DMS 273 (cell line): ENCODE data around the gene LASP1NB.
"Not testable (repeated sequence)": the region's sequence is repeated elsewhere in the genome, so short reads cannot be mapped to it uniquely, and the experiment has no call there.

ENCODE experiments used
- DNase-seq: peaks from one replicate; lab custom pipeline; 2025; ENCODE audit not compliant: unreplicated experiment; lab: John Stamatoyannopoulos, UW

LASP1NB gene

DNA sequence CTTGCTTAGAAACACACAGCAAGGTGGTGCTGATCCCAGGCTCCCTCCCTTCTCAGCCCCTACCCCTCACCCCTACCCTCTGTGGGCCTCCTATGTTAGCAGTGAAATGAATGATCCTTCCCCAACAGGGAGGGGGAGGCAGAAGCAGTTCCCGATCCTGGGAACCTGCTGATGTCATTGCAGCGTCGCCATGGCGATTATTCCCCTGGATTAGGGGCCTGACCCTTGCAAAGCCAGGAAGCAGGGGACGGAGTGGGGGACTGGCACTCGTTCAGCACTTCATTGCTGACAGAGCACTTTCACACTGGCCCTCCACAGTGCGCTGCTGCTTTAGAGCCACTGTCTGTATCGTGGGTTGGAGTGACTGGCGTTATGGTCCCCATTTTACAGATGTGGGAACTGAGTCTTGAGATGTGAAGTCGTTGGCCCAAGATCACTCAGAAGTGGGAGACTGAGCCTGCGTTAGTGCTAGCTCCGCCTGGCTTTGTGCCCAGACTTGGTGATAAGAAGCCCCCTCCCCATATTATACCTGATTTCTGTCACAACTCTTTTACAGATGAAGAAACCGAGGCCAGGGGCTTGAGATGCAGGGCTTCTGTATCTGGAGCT is 29.0 kb upstream of the LASP1NB start:
- no peak for DNase-seq

- DNase-seq: peak; percentile 59
Observed at GRCh38 chr17:38897176-38897575, 28.2 kb upstream of the LASP1NB start.

DNA sequence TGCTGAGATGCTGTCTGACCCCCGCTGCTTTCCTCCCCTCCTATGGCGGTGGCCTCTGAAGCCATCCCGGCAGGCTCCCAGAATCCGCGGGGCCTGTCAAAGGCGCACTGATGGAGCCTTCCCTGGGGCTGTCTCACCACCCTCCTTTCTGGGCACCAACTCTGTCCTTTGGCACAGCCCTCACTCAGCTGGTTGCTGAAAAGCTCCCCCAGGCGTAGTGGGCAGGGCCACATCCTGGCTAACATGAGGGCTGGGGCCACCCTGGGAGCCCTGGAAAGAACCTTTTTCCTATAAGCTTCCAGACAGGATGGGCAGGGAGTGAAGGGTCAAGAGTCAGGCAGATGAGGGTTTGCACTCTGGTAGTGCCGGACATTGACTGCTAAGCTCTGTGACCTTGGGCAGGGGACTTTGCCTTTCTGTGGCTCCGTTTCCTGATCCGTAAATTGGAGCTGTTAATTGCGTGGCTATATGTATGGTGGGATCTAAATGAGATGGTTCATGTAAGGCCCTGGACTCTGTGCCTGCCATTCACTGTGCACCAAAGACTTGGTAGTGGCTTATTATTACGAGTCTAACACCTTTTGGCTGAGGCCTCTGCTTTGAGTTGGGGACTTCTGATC is 27.6 kb upstream of the LASP1NB start:
- DNase-seq: no peak

DNA sequence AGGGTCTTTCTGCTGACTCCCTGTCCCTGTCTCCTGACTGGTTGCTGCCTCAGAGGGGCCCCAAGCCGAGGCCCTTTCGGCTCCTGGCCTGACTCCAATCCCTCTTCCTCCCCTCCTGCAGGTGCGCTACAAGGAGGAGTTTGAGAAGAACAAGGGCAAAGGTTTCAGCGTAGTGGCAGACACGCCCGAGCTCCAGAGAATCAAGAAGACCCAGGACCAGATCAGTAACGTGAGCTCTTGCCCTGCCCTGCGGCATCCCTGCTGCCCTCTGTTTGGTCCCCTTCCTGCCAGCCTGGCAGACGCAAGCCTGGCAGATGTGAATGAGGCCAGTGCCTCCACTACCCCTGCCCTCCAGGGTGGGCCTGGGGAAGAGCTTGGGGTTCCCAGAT is 27.1 kb upstream of the LASP1NB start:
- DNase-seq: no peak

DNA sequence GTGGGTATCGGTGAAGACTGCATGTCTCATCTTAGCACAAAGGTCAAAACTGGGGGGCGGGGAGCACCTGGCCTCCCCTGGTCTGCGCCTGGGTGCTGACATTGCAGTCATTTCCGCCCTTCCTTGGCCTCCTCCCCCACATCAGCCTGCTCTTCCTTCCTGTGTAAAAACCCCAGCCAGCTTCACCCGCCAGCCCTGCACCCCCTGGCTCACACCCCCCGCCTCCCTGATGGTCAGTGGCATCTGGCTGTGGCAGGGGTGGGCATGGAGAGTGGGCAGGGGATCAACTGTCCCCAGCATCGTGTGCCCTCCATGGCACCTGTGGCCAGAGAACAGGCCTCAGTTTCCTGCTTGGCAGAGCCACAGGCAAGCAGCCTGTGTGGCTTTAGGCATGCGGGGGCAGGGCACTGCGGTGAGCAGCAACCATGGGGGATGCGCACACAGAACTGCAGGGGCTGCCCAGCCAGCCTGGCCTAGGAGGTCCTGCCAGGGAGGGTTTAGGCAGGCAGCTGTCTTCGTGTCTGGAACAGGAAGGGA is 26.5 kb upstream of the LASP1NB start:
- no peak for DNase-seq

- DNase-seq: no peak
Observed at GRCh38 chr17:38899421-38899820, 26.0 kb upstream of the LASP1NB start.

- DNase-seq: peak; percentile 40
Observed at GRCh38 chr17:38900978-38901656, 24.3 kb upstream of the LASP1NB start.

- DNase-seq: no peak
Observed at GRCh38 chr17:38903404-38903803, 22.0 kb upstream of the LASP1NB start.

DNA sequence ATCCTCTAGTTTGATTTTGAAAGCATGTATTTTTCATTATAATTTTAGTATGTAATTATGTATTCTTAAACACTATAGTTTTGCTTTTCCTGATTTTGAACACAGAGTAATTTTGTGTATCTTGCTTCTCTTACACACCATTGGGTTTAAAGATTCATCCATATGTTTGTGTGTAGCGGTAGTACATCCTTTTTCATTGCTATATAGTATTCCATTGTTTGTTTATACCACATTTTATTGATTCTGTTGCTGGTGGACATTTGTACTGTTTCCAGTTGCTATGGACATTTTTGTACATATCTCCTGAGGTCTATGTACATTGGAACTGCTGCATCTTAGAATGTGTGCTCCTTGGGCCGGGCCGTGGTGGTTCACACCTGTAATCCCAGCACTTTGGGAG is 20.5 kb upstream of the LASP1NB start:
- no peak for DNase-seq

DNA sequence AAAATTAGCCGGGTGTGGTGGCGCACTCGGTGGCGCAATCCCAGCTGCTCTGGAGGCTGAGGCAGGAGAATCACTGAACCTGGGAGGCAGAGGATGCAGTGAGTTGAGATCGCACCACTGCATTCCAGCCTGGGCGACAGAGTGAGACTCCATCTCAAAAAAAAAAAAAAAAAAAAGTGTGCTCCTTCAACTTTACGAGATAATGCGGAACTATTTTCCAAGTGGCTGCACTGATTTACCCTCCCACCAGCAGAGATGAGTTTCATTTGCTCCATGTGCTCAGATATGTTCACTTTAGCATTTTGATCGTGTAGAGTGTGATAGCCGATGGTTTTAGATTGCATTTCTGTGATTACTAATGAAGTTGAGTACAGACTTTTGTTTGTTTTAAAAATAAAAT is 20.0 kb upstream of the LASP1NB start:
- DNase-seq: no peak

- no peak for DNase-seq
Observed at GRCh38 chr17:38906460-38907228, 18.8 kb upstream of the LASP1NB start.

DNA sequence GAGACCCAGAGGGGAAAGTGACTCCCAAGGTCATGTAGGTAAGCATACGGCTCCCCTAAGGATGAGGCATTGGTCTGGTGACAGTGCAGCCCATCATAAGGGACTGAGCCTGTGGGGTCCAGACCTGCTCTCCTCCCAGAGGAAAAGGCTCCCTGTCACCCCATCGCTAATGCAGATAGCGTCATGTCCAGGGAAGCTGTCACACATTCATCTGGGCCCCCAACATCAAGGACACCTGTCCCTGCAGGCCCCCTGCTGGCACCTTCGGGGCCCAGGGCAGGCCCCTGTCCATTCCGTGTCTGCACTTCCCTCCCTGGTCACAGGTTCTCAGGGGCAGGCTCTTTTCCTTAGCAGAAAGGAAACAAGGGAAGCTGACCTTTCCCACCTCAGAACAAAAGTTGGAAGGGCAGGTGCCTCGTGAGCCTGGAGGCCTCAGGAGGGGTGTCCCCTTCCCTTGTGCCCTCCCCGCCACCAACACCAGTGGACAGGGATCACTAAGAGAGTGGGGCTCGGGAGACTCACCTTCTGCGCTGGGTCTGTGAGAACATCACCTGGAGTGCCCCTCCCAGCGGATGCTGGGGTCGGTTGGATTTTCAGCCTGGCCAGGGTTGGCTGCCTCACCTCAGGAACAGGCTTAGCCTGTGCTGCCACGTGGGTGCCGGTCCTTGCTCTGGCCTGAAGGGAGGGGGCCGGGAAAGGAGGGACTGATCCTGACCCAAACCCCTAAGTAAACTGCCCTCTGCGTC is 17.3 kb upstream of the LASP1NB start:
- DNase-seq: no peak

GRCh38 chr17:38908676-38909181 is 16.7 kb upstream of the LASP1NB start:
- DNase-seq: no peak

DNA sequence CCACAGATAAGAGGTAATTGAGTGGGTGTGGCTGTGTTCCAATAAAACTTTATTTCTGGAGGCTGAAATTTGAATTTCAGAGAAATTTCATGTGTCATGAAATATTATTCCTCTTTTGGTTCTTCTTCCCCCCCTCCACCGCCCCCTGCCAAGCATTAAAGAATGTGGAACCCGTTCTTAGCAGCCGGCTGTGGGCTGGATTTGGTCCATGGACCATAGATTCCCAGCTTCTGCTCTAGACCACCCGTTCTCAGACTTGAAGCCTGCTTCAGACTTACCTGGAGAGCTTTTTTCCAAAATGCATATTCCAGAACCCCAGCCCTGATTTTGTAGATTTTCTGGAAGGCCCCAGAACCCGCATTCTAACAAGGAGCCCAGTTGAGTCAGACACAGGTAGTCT is 15.1 kb upstream of the LASP1NB start:
- no peak for DNase-seq

DNA sequence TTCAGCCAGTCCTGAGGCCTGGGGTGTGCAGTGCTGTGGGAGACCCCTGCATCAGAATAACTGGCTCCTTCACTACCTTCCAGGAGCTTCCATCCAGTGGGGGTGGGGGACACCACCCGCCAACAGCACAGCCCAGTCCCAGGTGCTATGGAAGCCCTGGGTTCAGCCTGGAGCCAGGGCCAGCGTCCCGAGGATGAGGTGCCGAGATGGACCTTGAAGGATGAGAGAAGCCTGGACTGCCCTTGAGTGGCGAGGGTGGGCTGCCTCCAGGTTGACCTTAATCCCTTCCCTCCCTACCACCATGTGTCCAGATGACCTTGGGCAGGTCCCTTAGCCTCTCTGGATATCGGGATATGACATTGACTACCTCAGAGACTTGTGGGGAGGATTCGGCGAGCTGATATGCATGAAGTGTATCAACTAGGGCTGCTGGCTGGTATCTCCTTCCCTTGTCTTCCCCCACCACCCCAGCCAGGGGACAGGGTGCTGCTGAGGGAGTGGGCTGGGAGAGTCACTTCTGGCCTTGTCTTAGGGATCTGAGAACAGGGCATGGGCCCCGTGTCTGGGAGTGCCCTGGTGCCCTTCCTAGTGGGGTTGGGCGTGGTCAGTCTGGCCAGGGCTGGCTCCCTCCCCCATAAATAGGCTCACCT is 14.2 kb upstream of the LASP1NB start:
- no peak for DNase-seq

GRCh38 chr17:38911731-38912081 is 13.7 kb upstream of the LASP1NB start:
- DNase-seq: not testable (repeated sequence)

DNA sequence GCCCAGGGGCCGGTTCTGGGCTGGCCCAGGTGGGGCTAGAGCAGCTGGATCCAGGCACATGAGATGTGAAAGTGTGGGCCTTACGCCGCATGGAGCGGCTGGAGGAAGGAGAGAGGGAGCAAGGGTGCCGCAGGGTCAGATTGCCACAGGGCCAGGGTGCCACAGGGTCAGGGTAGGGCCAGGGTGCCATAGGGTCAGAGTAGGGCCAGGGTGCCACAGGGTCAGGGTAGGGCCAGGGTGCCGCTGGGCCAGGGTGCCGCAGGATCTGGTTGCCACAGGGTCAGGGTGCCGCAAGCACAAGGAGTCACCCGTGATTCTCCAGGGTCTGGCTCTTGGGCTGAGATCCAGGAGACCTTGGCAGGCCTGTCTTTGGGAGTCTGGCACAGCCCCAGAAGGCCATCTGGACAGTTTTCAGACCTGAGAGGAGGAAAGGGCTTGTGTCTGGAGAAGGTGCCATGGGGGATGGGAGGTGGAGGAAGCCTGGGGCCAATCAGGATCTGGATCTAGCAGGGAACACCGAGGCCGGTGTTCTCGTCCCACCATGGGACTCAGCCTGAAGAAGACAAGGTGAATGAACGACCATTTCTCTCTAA is 13.1 kb upstream of the LASP1NB start:
- peak; percentile 89 for DNase-seq

DNA sequence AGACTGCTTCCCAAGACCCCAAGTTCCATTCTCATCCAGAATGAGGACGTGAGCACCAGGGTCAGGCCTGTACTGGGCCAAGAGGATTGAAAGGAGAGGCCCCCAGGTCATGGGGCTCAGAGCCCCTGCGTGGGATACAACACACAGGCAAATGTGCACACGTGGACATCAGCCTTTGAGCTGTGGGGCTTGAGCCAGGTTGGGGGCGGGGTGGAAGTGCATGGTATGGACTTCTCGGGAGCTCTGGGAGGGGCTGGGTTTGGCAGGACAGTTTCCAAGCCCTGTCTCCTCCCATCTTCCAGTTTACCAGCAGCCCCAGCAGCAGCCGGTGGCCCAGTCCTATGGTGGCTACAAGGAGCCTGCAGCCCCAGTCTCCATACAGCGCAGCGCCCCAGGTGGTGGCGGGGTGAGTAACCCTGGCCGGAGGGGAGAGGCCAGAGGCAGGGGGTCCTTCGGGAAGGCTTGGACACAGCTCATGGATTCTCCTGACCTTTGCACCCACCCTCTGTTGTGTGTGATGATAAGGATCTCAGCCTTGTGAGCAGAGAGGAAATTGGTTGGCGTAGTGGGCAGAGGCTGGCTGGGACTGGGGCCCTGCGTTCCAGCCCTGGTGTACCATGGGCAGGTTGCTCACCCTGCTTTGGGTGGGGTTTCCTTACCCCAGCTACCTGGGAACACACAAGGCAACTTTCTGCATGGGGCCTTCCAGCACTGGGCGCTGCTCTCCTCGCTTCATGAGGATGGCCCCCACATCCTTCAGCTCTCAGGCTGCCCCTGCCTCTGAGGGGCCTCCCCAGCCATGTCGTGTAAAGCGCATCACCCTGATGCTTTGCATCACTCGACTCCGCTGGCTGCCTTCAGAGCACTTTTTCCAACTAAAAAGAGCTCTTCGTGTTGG is 10.4 kb upstream of the LASP1NB start:
- DNase-seq: no peak

DNA sequence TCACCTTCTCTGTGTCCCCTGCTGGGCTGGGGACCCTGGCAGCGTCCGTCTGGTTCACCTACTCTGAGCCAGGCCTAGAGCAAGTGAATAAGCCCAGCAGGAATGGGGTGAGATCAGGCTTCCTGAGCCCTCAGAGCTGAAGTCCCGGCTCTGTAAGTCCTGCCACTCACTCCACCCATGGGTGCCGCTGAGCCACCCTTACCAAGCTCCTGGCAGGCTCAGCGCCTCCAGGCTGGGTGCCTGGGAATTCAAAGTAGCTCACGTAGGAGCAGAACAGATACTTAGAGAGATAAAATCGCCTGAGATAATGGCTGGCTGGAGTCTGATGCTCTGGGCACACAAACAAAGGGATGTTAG is 9.8 kb upstream of the LASP1NB start:
- DNase-seq: no peak
